OCI-LY1 (cell line): Measurements from ENCODE around the gene ATP11A.

ENCODE experiments used
- EZH2 ChIP-seq: fragments of 200-600 bp; sonication (generic), shearing (Covaris generic); IDR thresholded peaks from 2 replicates; pipeline ENCODE4 v1.8.0; 2017; ENCODE audit warnings: borderline replicate concordance, mixed run types, mild to moderate bottlenecking, antibody characterized with exemption, low read length, moderate library complexity, mixed read lengths
- TF ChIP-seq, protein P1 (sequence below): fragments of 200-600 bp; sonication (generic), shearing (Covaris generic); IDR thresholded peaks from 2 replicates; pipeline ENCODE4 v1.5.1; 2017; ENCODE audit warnings: mild to moderate bottlenecking, antibody characterized with exemption, low read length, moderate library complexity, mixed read lengths

DNA sequence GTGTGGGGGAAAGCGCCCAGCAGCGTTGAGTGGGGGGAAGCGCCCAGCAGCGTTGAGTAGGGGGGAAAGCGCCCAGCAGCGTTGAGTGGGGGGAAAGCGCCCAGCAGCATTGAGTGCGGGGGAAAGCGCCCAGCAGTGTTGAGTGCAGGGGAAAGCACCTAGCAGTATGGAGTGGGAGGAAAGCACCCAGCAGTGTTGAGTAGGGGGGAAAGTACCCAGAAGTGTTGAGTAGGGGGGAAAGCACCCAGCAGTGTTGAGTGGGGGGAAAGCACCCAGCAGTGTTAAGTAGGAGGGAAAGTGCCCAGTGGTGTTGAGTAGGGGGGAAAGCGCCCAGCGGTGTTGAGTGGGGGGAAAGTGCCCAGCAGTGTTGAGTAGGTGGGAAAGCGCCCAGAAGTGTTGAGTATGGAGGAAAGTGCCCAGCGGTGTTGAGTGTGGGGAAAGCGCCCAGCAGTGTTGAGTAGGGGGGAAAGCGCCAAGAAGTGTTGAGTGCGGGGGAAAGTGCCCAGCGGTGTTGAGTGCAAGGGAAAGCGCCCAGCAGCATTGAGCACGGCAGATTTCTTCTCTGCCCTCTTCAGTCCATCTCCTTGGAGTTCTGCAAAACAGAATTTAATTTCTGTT lies 138.4 kb downstream of the ATP11A start:
- TF ChIP-seq, protein P1, sequence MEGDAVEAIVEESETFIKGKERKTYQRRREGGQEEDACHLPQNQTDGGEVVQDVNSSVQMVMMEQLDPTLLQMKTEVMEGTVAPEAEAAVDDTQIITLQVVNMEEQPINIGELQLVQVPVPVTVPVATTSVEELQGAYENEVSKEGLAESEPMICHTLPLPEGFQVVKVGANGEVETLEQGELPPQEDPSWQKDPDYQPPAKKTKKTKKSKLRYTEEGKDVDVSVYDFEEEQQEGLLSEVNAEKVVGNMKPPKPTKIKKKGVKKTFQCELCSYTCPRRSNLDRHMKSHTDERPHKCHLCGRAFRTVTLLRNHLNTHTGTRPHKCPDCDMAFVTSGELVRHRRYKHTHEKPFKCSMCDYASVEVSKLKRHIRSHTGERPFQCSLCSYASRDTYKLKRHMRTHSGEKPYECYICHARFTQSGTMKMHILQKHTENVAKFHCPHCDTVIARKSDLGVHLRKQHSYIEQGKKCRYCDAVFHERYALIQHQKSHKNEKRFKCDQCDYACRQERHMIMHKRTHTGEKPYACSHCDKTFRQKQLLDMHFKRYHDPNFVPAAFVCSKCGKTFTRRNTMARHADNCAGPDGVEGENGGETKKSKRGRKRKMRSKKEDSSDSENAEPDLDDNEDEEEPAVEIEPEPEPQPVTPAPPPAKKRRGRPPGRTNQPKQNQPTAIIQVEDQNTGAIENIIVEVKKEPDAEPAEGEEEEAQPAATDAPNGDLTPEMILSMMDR, result no peak
- no peak for TF ChIP-seq EZH2
